GM13977 (cell line): Measurements from ENCODE around the gene BRME1.

Experiments used
- DNase-seq: peaks from one replicate; pipeline ENCODE4 v3.0.0; 2012; ENCODE audit warnings: low spot score
- CTCF ChIP-seq: IDR thresholded peaks from 2 replicates; pipeline ENCODE4 v1.5.1; 2012; ENCODE audit warnings: mild to moderate bottlenecking, control low read depth; ENCODE audit not compliant: insufficient read depth; ENCODE audit errors: extremely low read depth, missing control alignments
- in situ Hi-C: fragments of 300-500 bp; cut with MboI; formaldehyde crosslinking; loops from one replicate; pipeline ENCODE4 v1.12.0; 2022; ENCODE audit warnings: low sequenced_read_pairs, low pct_unique_long_range_greater_than_20kb, mixed read lengths, inconsistent platforms; ENCODE audit not compliant: unreplicated experiment

Gene BRME1

GRCh38 chr19:13849991-13850909 is 55.7 kb downstream of the BRME1 start:
- peak; percentile 75 for DNase-seq
- in situ Hi-C loops: loop anchor here (10.0 kb wide), 1 partner anchor 65 kb away; no protein-coding TSS in a partner anchor
- TF ChIP-seq CTCF: no peak

- DNase-seq: no peak
- no peak for TF ChIP-seq CTCF
- in situ Hi-C loops: no loop called here
Measured at GRCh38 chr19:13848798-13849676, 56.9 kb downstream of the BRME1 start.

GRCh38 chr19:13848340-13848677 is 57.6 kb downstream of the BRME1 start:
- no peak for TF ChIP-seq CTCF
- in situ Hi-C loops: no loop called here
- no peak for DNase-seq

GRCh38 chr19:13847407-13848339 is 58.2 kb downstream of the BRME1 start:
- in situ Hi-C loops: no loop called here
- DNase-seq: peak; percentile 82
- no peak for TF ChIP-seq CTCF

- TF ChIP-seq CTCF: no peak
- in situ Hi-C loops: no loop called here
- peak; percentile 96 for DNase-seq
Measured at GRCh38 chr19:13846557-13847406, 59.1 kb downstream of the BRME1 start.
